ACC112 (cell line): Measurements from ENCODE around the gene MYOZ3.

Source experiments
- H2AFZ ChIP-seq: fragments of 200-600 bp; sonication (generic); one replicate; pipeline ENCODE4 v1.6.0; 2017; ENCODE audit warnings: antibody characterized with exemption, low read length; ENCODE audit not compliant: unreplicated experiment
- H3K27ac ChIP-seq: fragments of 200-600 bp; sonication (generic); 2 replicates; pipeline ENCODE4 v1.5.1; 2014; ENCODE audit warnings: low read depth, mild to moderate bottlenecking, antibody characterized with exemption, low read length, moderate library complexity
- H3K27me3 ChIP-seq: fragments of 200-600 bp; sonication (generic); 2 replicates; pipeline ENCODE4 v1.6.1; 2014; ENCODE audit warnings: mild to moderate bottlenecking, antibody characterized with exemption, low read length, moderate library complexity, mixed read lengths; ENCODE audit not compliant: insufficient read depth
- H3K36me3 ChIP-seq: fragments of 200-600 bp; sonication (generic); 2 replicates; pipeline ENCODE4 v1.6.1; 2016; ENCODE audit warnings: mild to moderate bottlenecking, antibody characterized with exemption, low read length, moderate library complexity, mixed read lengths; ENCODE audit not compliant: insufficient read depth
- H3K4me1 ChIP-seq: fragments of 200-600 bp; sonication (generic); one replicate; pipeline ENCODE4 v1.6.1; 2016; ENCODE audit warnings: low read length, mixed read lengths; ENCODE audit not compliant: insufficient read depth, unreplicated experiment, control insufficient read depth
- H3K4me3 ChIP-seq: fragments of 200-600 bp; sonication (generic); 2 replicates; pipeline ENCODE4 v1.5.1; 2014; ENCODE audit warnings: mild to moderate bottlenecking, low read depth, low read length
- H3K79me2 ChIP-seq: fragments of 200-600 bp; sonication (generic); one replicate; pipeline ENCODE4 v1.6.0; 2016; ENCODE audit warnings: low read length; ENCODE audit not compliant: control insufficient read depth, unreplicated experiment, insufficient read depth

The MYOZ3 gene

GRCh38 chr5:150644514-150644913 is 16.5 kb upstream of the MYOZ3 start:
- no peaks in the 10 kb centered on the region for H3K27me3 ChIP-seq
- no peak overlapping the region for H2AFZ ChIP-seq
- peaks cover 14% of the 10 kb centered on the region for H3K79me2 ChIP-seq
- peaks cover 57% of the 10 kb centered on the region for H3K4me1 ChIP-seq
- H3K36me3 ChIP-seq = no peaks in the 10 kb centered on the region; the same call in 1 of the 2 replicates
- H3K4me3 ChIP-seq = no peak overlapping the region; the same call in 1 of the 2 replicates
- peak overlapping the region; percentile 58 for H3K27ac ChIP-seq

GRCh38 chr5:150645070-150645700 is 15.9 kb upstream of the MYOZ3 start:
- Histone ChIP-seq H3K27ac (peak overlapping the region; percentile 58), H3K4me3 (no peak overlapping the region), H2AFZ (no peak overlapping the region), H3K27me3 (no peaks in the 10 kb centered on the region), H3K36me3 (no peaks in the 10 kb centered on the region; the same call in 1 of the 2 replicates), H3K79me2 (peaks cover 14% of the 10 kb centered on the region), H3K4me1 (peaks cover 51% of the 10 kb centered on the region)

GRCh38 chr5:150647275-150648251 is 13.5 kb upstream of the MYOZ3 start:
- Histone ChIP-seq H3K4me3 (no peak overlapping the region), H2AFZ (no peak overlapping the region), H3K4me1 (peaks cover 32% of the 10 kb centered on the region), H3K27ac (no peak overlapping the region), H3K36me3 (no peaks in the 10 kb centered on the region; the same call in 1 of the 2 replicates), H3K79me2 (peaks cover 14% of the 10 kb centered on the region), H3K27me3 (no peaks in the 10 kb centered on the region)

GRCh38 chr5:150648294-150649107 is 12.6 kb upstream of the MYOZ3 start:
- peaks cover 32% of the 10 kb centered on the region for H3K4me1 ChIP-seq
- H3K36me3 ChIP-seq = no peaks in the 10 kb centered on the region; the same call in 1 of the 2 replicates
- peaks cover 10% of the 10 kb centered on the region for H3K79me2 ChIP-seq
- no peak overlapping the region for H3K4me3 ChIP-seq
- H3K27ac ChIP-seq = no peak overlapping the region
- H2AFZ ChIP-seq = no peak overlapping the region
- H3K27me3 ChIP-seq = no peaks in the 10 kb centered on the region

GRCh38 chr5:150649108-150650020 is 11.7 kb upstream of the MYOZ3 start:
- Histone ChIP-seq H3K4me1 (peaks cover 32% of the 10 kb centered on the region), H3K79me2 (peaks cover 5% of the 10 kb centered on the region), H2AFZ (no peak overlapping the region), H3K36me3 (no peaks in the 10 kb centered on the region; the same call in 1 of the 2 replicates), H3K27ac (no peak overlapping the region), H3K4me3 (no peak overlapping the region), H3K27me3 (no peaks in the 10 kb centered on the region)

GRCh38 chr5:150650021-150651006 is 10.7 kb upstream of the MYOZ3 start:
- peaks cover 22% of the 10 kb centered on the region for H3K4me1 ChIP-seq
- no peaks in the 10 kb centered on the region for H3K79me2 ChIP-seq
- no peak overlapping the region for H3K27ac ChIP-seq
- H2AFZ ChIP-seq = no peak overlapping the region
- no peaks in the 10 kb centered on the region for H3K27me3 ChIP-seq
- H3K4me3 ChIP-seq = no peak overlapping the region
- no peaks in the 10 kb centered on the region; the same call in 1 of the 2 replicates for H3K36me3 ChIP-seq

- Histone ChIP-seq H3K79me2 (no peaks in the 10 kb centered on the region), H3K27ac (no peak overlapping the region), H3K4me3 (no peak overlapping the region), H3K4me1 (peaks cover 17% of the 10 kb centered on the region), H3K27me3 (no peaks in the 10 kb centered on the region), H2AFZ (no peak overlapping the region), H3K36me3 (no peaks in the 10 kb centered on the region; the same call in 1 of the 2 replicates)
Measured at GRCh38 chr5:150651382-150651781, 9.7 kb upstream of the MYOZ3 start.

- Histone ChIP-seq H2AFZ (no peak overlapping the region), H3K36me3 (no peaks in the 10 kb centered on the region; the same call in 1 of the 2 replicates), H3K4me3 (no peak overlapping the region), H3K27ac (no peak overlapping the region), H3K4me1 (peaks cover 17% of the 10 kb centered on the region), H3K27me3 (no peaks in the 10 kb centered on the region), H3K79me2 (no peaks in the 10 kb centered on the region)
Measured at GRCh38 chr5:150651924-150652671, 9.0 kb upstream of the MYOZ3 start.
